ENCODE results near the gene DPYSL4.

Gene DPYSL4

DNA sequence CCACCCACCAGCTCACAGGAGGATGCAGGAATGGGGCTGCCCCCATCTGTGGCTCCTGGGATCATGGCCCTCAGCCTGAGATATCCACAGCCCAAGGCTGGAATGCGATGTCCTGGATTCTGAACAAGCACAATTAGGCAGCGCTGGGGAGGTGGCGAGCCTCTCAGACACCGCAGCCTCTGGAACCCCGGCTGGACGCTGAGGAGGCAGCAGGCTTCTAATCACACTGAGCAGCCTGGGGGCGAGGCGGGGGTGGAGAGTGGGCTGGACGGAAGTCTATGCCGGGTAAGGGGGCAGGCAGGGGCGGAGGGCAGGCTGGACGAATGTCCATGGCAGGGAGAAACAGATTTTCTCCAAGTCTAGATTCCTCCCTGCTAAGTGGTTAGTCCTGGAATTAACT is 56.4 kb downstream of the DPYSL4 start:
- DNase-seq (ENCODE audit: low read depth): no peak

DNA sequence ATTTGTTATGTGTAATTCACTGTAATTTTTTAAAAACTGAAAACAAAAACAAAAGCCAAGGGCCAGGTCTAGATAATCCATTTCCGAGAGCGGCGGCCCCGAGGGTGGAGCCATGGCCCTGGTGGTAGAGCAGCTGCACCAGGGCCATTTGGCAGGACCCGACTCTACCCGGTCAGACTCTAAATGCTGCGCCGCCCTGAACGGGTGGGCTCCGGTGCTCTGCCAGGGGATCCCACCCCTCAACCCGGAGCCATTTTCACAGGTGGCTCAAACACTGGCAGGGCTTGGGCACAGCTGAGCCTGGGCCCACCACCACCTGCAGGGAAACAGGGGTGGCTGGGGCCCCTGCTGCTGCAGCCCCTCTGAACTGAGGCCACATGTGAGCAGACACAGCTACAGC is 56.9 kb downstream of the DPYSL4 start:
- DNase-seq (ENCODE audit: low read depth): no peak

DNA sequence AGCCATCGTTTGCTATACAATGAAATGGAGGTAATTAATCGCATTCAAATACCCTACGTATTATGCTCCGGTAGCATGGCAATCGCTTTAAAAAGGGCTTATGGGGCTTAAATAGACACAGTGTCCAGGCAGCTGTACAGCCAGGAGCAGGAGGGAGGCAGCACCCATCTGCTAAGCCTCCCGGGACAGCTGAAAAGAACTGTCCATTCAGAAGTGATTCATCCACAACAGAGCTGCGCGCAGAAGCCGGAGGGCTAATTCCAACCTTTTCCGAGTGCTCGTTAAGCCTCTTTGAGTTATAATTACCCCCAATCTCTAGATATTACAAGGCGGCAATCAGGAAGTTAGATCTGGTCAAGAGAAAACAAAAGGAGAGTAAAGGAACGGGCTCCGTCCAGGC is 58.3 kb downstream of the DPYSL4 start:
- no peak for DNase-seq (ENCODE audit: low read depth)

DNA sequence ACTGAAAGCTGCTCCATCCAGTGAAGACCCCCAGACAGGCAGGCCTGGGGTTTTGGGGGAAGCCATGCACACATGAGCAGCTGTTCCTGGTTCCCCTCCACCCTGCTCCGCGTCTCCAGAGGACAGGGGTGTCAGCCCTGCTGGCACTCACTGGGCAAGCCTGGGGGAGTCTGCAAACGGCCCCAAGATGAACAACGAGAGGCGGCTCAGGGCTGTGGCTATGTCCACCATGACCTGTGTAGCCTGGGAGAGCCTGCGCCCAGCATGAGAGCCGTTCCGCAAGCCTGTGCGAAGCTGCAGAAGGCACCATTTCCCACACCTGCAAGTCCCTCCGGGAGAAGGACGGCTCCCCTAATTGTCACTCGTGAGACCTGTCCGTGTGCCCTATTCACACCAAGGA is 59.5 kb downstream of the DPYSL4 start:
- no peak for DNase-seq (ENCODE audit: low read depth)

DNA sequence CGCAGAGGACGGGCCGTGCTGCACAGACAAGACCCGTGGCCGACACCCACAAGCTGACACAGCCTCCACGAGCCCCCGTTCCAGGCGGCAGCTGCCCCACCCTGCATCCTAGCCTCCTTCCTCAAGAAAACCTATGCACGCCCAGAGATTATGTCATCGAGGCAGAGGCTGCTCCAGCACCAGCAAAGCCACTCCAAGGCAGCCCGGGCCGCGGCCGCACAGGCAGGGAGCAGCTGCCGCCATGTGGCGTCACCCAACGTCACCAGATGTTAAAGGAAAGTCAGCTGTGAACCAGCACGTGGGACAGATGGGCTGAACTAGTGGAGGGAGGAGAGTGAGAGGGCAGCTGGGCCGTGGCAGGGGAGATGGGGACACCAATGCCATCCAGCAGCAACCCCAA is 61.2 kb downstream of the DPYSL4 start:
- DNase-seq (ENCODE audit: low read depth): no peak

DNA sequence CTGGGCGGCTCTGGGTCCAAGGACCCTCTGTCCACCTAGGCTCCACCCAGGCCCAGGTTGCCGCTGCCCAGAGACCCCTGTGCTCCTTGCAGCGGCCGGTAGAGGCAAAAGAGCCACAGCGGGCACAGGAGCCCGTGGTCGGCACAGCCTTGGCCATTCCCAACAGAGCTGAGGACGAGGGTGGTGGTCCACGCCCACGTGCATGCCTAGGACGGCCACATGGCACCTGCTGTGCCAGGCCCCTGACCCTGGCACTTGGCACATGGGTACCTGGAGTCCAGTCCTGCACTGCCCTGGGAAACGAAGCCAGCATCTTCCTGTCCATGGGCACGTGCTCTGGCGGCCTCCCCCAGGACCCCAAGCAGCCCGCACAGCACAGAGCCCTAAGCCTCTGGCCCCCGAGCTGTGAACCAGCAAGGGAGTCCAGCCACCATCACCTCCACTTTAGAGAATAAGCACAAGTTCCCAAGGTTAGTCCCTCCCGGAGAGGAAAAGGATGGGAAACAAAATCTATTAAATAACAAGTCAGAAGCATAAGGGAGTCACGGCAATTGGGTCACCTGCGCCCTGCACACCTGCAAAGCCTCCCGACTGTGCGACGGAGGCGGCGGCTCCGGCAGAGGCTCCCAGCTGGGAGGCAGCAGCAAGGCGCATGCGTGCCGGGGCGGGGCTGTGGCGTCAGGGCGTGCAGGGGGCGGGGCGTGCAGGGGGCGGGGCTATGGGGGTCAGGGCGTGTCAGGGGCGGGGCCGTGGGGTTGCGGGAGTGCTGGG is 61.9 kb downstream of the DPYSL4 start:
- DNase-seq (ENCODE audit: low read depth): no peak

DNA sequence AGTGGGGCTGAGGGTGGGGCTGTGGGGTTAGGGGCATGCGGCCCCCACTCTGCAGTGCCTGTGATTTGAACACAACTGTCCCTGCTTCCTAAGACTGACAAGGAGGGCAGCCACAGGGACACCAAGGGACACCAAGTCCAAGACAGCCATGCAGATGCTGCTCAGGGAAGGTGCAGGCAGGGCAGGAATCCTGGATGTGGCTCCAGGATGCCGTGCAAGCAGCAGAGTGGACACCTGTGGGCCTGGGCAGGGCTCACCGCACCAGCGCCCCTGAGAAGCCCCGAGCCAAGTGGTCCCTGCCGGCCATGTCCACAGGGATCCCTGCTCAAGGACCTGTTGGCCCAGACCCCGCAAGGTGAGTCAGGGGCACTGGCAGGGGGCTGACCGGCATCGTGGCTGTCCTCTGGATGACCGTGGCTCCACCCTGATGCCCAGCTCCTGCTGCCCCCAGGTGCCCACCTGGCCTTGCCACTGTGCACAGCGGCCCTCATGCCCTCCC is 62.5 kb downstream of the DPYSL4 start:
- DNase-seq (ENCODE audit: low read depth): no peak

DNA sequence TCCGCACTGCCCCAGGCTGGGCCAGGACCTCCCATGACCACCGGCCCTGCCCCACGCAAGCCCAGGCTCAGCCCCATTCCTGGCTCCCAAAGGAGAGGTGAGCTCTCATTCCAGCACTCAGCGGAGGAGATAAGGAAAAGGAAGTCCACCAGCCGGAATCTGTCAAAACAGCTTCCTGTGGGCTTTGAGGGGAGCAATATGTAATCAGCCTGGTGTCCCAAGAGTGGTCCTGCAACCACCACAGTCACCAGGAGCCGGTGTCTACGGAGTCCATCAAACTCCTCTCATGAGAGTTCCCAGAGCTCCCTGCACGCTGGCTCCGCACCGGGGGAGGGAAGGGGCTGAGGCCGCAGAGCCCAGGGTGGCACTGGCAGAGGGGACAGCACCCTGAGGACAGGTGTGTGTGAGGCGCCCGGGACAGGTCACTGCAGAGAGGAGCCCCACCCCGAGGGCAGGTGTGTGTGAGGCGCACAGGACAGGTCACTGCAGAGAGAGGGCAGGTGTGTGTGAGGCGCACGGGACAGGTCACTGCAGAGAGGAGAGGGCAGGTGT is 63.2 kb downstream of the DPYSL4 start:
- DNase-seq (ENCODE audit: low read depth): peak; percentile 62

DNA sequence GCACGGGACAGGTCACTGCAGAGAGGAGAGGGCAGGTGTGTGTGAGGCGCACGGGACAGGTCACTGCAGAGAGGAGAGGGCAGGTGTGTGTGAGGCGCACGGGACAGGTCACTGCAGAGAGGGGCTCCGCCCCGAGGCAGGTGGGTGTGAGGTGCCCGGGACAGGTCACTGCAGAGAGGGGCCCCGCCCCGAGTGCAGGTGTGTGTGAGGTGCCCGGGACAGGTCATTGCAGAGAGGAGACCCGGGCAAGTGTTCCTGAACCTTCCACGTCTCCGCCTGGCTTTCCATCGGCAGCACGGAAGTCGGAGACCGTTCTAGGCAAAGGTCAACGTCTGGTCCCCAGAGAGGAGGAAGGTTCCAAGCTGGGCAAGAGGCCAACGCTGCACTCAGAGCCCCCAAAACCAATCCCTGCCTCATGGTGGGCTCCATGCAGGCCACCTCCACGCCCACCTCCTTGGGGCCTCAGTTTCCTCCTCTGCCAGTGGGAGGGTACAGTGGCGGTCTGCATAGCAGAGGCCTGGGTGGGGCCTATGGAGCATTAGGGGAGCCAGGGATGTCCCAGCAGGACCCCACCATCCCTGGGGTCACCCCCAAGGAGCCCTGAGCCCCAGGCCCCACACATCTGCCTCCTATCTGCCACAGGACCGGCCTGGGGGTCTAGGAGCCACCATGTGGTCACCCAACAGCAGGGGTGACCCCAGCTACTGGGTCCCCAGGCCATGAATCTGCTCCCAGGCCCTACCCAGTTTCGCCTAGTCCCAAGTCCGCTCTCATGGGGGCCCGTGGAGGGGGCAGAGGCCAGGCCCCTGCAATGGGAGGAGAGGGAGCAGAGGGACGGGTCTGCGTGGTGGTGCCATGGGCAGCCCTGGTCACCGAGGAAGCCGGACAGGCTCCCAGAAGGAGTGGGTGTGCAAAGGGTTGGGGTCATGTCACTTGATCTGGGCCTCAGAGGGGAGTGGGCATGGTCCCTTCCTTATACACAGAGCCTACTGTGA is 64.0 kb downstream of the DPYSL4 start:
- DNase-seq (ENCODE audit: low read depth): no peak

DNA sequence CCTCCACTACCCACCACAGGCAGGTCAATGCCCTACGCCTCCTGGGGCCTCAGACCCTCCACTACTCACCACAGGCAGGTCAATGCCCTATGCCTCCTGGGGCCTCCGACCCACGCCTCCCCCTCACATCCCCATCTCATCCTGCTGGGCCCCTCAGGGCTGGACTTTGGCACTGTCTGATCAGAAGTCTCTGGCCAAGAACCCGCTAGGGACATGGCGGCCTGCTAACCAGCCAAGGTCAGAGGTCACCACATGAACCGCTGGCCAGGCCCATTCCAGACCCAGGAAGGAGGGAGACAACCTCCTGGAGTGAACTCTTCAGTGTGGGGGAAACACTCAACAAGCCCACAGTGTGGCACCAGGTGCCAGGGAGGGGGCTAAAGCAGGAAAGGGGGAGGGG is 65.2 kb downstream of the DPYSL4 start:
- DNase-seq (ENCODE audit: low read depth): no peak

DNA sequence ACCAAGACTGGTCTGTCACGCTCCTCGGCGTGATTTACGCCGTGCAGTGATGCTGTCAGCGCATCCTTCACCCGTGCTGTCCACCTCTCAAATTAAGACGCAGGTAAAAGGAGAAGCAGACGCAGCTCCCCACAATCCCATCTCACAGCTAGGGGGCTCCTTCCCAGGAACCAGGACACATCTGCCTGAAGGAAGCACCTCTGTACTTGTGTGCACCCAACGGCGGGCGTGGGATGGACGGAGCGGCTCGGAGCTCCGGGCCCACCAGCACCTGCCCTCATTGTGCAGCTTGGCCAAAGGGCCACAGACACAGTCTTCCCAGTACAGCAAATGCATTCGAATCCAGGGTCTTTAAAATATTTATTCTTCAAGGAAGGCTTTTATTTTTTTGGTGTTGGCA is 65.7 kb downstream of the DPYSL4 start:
- DNase-seq (ENCODE audit: low read depth): no peak

DNA sequence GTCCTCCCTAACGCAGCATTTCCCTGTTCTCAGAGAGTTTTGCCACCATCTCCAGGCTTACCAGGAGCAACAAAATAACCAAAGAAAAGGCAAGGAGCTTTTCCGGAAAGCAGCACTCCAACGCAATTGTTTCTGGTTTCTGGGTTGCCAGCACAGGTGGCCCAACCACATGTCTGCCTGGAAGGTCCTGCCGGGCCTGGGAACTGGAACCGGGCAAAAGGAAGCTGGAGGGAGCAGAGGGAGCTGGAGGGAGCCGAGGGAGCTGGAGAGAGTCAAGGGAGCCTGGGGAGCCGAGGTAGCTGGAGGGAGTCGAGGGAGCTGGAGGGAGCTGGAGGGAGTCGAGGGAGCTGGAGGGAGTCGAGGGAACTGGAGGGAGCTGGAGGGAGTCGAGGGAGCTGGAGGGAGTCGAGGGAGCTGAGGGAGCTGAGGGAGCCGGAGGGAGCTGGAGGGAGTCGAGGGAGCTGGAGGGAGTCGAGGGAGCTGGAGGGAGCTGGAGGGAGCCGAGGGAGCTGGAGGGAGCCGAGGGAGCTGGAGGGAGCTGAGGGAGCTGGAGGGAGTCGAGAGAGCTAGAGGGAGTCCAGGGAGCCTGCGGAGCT is 66.4 kb downstream of the DPYSL4 start:
- no peak for DNase-seq (ENCODE audit: low read depth)

DNA sequence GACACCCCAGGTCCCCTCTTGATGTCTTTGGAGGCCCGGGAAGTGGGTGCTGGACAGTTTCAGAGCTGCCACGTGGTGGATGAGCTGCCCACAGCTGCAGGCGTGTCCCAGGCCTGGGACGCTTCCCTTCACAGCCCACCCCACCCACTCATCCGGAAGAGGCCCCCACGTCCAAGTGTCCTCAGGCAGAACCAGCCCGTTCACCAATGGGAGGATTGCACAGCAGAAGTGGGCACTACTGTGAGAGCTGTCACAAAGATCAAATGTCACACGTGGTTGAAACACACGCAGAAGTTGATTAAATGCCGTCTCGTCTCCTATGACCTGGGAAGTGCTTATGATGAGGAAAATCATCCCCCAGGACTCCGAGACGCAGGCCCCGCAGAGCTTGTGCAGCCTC is 68.1 kb downstream of the DPYSL4 start:
- DNase-seq (ENCODE audit: low read depth): no peak
